ENCODE results near the gene PAK1.
A peak's percentile ranks its signal among the peaks of the same experiment; 100 is the strongest.

Gene PAK1

DNA sequence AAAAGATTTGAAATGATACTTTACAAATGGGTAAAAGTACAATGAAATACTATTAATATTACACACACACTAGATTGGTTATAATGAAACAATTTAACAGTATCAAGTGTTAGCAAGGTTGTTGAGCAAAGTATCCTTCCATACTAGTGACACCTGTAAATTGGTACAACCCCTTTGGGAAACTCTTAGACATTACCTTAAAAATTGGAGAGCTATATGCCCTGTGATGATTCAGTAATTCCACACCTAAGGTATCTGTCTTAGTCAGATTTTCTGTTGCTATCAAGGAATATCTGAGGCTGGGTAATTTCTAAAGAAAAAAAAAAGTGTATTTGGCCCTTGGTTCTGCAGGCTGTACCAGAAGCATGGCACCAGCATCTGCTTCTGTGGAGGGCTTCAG, 165.1 kb downstream of the PAK1 start:
- no peak for ATAC-seq
- TF ChIP-seq SNAI2 (CRISPR knock-in tag; IDR thresholded peaks at IDR 0.05) (no peak), GLIS3 (CRISPR knock-in tag; IDR thresholded peaks at IDR 0.05) (no peak), RARB (CRISPR knock-in tag; IDR thresholded peaks at IDR 0.05) (no peak), ISL1 (CRISPR knock-in tag; IDR thresholded peaks at IDR 0.05) (no peak), PPARA (CRISPR knock-in tag; IDR thresholded peaks at IDR 0.05; ENCODE audit: borderline replicate concordance) (no peak), ZFP30 (CRISPR knock-in tag; IDR thresholded peaks at IDR 0.05) (no peak), ZNF70 (CRISPR knock-in tag; IDR thresholded peaks at IDR 0.05) (no peak), ZNF8 (CRISPR knock-in tag; IDR thresholded peaks at IDR 0.05) (no peak), TCF4 (CRISPR knock-in tag; IDR thresholded peaks at IDR 0.05; ENCODE audit: borderline replicate concordance) (no peak), ZC3H10 (CRISPR knock-in tag; IDR thresholded peaks at IDR 0.05) (no peak), TOX (CRISPR knock-in tag; IDR thresholded peaks at IDR 0.05; ENCODE audit: borderline replicate concordance) (no peak), CSDC2 (CRISPR knock-in tag; IDR thresholded peaks at IDR 0.05) (no peak), OSR1 (CRISPR knock-in tag; IDR thresholded peaks at IDR 0.05) (no peak)
- TF ChIP-seq, protein P1, sequence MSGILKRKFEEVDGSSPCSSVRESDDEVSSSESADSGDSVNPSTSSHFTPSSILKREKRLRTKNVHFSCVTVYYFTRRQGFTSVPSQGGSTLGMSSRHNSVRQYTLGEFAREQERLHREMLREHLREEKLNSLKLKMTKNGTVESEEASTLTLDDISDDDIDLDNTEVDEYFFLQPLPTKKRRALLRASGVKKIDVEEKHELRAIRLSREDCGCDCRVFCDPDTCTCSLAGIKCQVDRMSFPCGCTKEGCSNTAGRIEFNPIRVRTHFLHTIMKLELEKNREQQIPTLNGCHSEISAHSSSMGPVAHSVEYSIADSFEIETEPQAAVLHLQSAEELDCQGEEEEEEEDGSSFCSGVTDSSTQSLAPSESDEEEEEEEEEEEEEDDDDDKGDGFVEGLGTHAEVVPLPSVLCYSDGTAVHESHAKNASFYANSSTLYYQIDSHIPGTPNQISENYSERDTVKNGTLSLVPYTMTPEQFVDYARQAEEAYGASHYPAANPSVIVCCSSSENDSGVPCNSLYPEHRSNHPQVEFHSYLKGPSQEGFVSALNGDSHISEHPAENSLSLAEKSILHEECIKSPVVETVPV (CRISPR knock-in tag; IDR thresholded peaks at IDR 0.05) = no peak
- TF ChIP-seq, protein P2, sequence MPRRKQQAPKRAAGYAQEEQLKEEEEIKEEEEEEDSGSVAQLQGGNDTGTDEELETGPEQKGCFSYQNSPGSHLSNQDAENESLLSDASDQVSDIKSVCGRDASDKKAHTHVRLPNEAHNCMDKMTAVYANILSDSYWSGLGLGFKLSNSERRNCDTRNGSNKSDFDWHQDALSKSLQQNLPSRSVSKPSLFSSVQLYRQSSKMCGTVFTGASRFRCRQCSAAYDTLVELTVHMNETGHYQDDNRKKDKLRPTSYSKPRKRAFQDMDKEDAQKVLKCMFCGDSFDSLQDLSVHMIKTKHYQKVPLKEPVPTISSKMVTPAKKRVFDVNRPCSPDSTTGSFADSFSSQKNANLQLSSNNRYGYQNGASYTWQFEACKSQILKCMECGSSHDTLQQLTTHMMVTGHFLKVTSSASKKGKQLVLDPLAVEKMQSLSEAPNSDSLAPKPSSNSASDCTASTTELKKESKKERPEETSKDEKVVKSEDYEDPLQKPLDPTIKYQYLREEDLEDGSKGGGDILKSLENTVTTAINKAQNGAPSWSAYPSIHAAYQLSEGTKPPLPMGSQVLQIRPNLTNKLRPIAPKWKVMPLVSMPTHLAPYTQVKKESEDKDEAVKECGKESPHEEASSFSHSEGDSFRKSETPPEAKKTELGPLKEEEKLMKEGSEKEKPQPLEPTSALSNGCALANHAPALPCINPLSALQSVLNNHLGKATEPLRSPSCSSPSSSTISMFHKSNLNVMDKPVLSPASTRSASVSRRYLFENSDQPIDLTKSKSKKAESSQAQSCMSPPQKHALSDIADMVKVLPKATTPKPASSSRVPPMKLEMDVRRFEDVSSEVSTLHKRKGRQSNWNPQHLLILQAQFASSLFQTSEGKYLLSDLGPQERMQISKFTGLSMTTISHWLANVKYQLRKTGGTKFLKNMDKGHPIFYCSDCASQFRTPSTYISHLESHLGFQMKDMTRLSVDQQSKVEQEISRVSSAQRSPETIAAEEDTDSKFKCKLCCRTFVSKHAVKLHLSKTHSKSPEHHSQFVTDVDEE (CRISPR knock-in tag; IDR thresholded peaks at IDR 0.05) = no peak
- TF ChIP-seq, protein P3, sequence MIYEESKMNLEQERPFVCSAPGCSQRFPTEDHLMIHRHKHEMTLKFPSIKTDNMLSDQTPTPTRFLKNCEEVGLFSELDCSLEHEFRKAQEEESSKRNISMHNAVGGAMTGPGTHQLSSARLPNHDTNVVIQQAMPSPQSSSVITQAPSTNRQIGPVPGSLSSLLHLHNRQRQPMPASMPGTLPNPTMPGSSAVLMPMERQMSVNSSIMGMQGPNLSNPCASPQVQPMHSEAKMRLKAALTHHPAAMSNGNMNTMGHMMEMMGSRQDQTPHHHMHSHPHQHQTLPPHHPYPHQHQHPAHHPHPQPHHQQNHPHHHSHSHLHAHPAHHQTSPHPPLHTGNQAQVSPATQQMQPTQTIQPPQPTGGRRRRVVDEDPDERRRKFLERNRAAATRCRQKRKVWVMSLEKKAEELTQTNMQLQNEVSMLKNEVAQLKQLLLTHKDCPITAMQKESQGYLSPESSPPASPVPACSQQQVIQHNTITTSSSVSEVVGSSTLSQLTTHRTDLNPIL (CRISPR knock-in tag; IDR thresholded peaks at IDR 0.05; ENCODE audit: low read depth) = no peak

DNA sequence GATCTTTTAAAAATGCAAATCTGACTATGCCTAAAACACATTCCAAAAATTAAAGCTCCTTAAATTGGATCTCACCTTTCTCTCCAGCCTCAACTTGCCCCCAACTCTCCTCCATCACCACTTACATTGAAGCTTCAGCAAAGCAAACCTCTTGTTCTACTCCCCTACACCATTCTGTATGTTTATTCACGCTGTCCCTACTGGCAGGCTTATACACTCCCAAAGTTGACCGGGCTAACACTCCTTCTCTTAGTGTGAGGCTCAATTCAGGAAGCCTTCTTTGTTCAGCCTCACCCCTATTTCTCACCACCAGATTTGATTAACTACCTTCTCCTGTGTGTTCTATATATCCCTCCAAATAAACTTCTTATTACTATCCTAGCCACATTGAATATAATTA, 170.6 kb downstream of the PAK1 start:
- no peak for TF ChIP-seq GLIS3 (CRISPR knock-in tag; IDR thresholded peaks at IDR 0.05)
- TF ChIP-seq ZFP3 (CRISPR knock-in tag; IDR thresholded peaks at IDR 0.05) = no peak
- TF ChIP-seq, protein P2 (CRISPR knock-in tag; IDR thresholded peaks at IDR 0.05) = no peak
- no peak for TF ChIP-seq ZNF70 (CRISPR knock-in tag; IDR thresholded peaks at IDR 0.05)
- no peak for TF ChIP-seq OSR1 (CRISPR knock-in tag; IDR thresholded peaks at IDR 0.05)
- TF ChIP-seq SNAI2 (CRISPR knock-in tag; IDR thresholded peaks at IDR 0.05) = no peak
- TF ChIP-seq BACH2 (CRISPR knock-in tag; IDR thresholded peaks at IDR 0.05; ENCODE audit: borderline replicate concordance) = no peak
- TF ChIP-seq TCF4 (CRISPR knock-in tag; IDR thresholded peaks at IDR 0.05; ENCODE audit: borderline replicate concordance) = no peak
- TF ChIP-seq, protein P4, sequence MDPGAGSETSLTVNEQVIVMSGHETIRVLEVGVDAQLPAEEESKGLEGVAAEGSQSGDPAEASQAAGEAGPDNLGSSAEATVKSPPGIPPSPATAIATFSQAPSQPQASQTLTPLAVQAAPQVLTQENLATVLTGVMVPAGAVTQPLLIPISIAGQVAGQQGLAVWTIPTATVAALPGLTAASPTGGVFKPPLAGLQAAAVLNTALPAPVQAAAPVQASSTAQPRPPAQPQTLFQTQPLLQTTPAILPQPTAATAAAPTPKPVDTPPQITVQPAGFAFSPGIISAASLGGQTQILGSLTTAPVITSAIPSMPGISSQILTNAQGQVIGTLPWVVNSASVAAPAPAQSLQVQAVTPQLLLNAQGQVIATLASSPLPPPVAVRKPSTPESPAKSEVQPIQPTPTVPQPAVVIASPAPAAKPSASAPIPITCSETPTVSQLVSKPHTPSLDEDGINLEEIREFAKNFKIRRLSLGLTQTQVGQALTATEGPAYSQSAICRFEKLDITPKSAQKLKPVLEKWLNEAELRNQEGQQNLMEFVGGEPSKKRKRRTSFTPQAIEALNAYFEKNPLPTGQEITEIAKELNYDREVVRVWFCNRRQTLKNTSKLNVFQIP (CRISPR knock-in tag; IDR thresholded peaks at IDR 0.05; ENCODE audit: borderline replicate concordance, low read depth) = no peak
- TF ChIP-seq ARNTL (CRISPR knock-in tag; IDR thresholded peaks at IDR 0.05; ENCODE audit: borderline replicate concordance, low read depth) = no peak

DNA sequence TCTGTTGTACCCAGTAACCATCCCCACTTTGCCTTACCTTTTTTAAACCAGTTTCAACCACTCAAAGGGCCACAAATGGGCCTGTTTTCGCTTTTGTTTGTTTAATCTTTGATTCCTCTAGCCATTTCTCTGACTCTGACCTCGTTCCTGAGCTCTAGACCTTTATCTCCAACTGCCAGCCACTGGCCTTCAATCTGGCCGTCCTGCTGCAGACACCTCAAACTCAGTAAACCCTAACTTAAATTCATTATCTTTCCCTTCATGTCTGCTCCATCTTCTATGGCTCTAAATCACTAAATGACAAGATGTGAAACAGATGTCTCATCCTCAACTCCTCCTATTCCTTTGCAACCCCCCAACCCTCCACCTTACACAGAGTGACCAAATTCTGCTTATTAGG, 171.1 kb downstream of the PAK1 start:
- TF ChIP-seq TCF4 (CRISPR knock-in tag; IDR thresholded peaks at IDR 0.05; ENCODE audit: borderline replicate concordance) = peak; percentile 21; the same call in 1 of the 2 replicates
- no peak for TF ChIP-seq ZNF8 (CRISPR knock-in tag; IDR thresholded peaks at IDR 0.05)
- no peak for ATAC-seq

More for the DNA sequence above, 170.6 kb downstream of the PAK1 start:
- ATAC-seq = no peak

Data from SK-N-SH treated with all-trans-retinoic acid at 6 μM for 48 hours (cell line).